Liver (tissue), 9 donors: ENCODE data around the gene WDR82. TPM values are rescaled to one million over a fixed set of nuclear protein-coding genes. Genes with fewer than 3 reads are reported as not detected.

Source experiments
- DNase-seq: peaks from one replicate; pipeline ENCODE4 v3.0.0-alpha.2; 2017; ENCODE audit warnings: low spot score
- H3K27ac ChIP-seq, 2 donors: one replicate each; pipeline ENCODE4 v1.7.0; 2013; ENCODE audit warnings: inconsistent platforms in 2 of 2, low read length in 2 of 2, control low read depth in 1 of 2, low read depth in 1 of 2, mild to moderate bottlenecking in 1 of 2
- H3K27me3 ChIP-seq, 4 donors: one replicate each; pipeline versions ENCODE4 v1.6.1 to v1.7.0; 2013; ENCODE audit warnings: low read length in 3 of 4, inconsistent platforms in 1 of 4, mild to moderate bottlenecking in 1 of 4, moderate library complexity in 1 of 4; ENCODE audit not compliant: control insufficient read depth in 4 of 4, insufficient read depth in 4 of 4
- H3K36me3 ChIP-seq, 4 donors: one replicate each; pipeline versions ENCODE4 v1.6.1 to v1.7.0; 2013; ENCODE audit warnings: low read length in 3 of 4, mild to moderate bottlenecking in 3 of 4, low read depth in 1 of 4, moderate library complexity in 1 of 4; ENCODE audit not compliant: control insufficient read depth in 4 of 4, insufficient read depth in 3 of 4
- H3K4me1 ChIP-seq, 4 donors: one replicate each; pipeline versions ENCODE4 v1.6.1 to v1.7.0; 2013; ENCODE audit warnings: low read length in 3 of 4, mild to moderate bottlenecking in 3 of 4, moderate library complexity in 1 of 4; ENCODE audit not compliant: control insufficient read depth in 4 of 4, insufficient read depth in 4 of 4
- H3K4me3 ChIP-seq, 3 donors: one replicate each; pipeline versions ENCODE4 v1.6.1 to v1.7.0; 2013; ENCODE audit warnings: low read length in 3 of 3, control low read depth in 1 of 3, low read depth in 1 of 3, mild to moderate bottlenecking in 1 of 3
- H3K9ac ChIP-seq, 2 donors: one replicate each; pipeline ENCODE4 v1.7.0; 2013; ENCODE audit warnings: low read length in 2 of 2, mild to moderate bottlenecking in 2 of 2, moderate library complexity in 2 of 2, control low read depth in 1 of 2, low read depth in 1 of 2
- H3K9me3 ChIP-seq, 4 donors: one replicate each; pipeline versions ENCODE4 v1.6.1 to v1.7.0; 2013; ENCODE audit warnings: low read length in 3 of 4; ENCODE audit not compliant: control insufficient read depth in 4 of 4
- EGR1 ChIP-seq, 2 donors: IDR thresholded peaks; 2 replicates each; pipeline ENCODE4 v1.6.1; 2016 to 2018; ENCODE audit warnings: antibody characterized with exemption in 2 of 2, low read depth in 2 of 2
- FOXA1 ChIP-seq: IDR thresholded peaks from 2 replicates; pipeline ENCODE4 v1.6.1; 2016; ENCODE audit warnings: antibody characterized with exemption
- FOXA2 ChIP-seq: IDR thresholded peaks from 2 replicates; pipeline ENCODE4 v1.6.1; 2016; ENCODE audit warnings: antibody characterized with exemption
- GABPA ChIP-seq, 2 donors: IDR thresholded peaks in 1 of 2; conservative IDR thresholded peaks in 1 of 2; 2 replicates each; pipeline ENCODE4 v1.6.1; 2016; ENCODE audit warnings: antibody characterized with exemption in 2 of 2, mild to moderate bottlenecking in 1 of 2, moderate library complexity in 1 of 2
- HNF4A ChIP-seq, 2 donors: conservative IDR thresholded peaks; 2 replicates each; pipeline ENCODE4 v1.6.1; 2016; ENCODE audit warnings: antibody characterized with exemption in 2 of 2, mild to moderate bottlenecking in 2 of 2
- HNF4G ChIP-seq: IDR thresholded peaks from 2 replicates; pipeline ENCODE4 v1.6.1; 2016; ENCODE audit warnings: antibody characterized with exemption
- JUND ChIP-seq, 2 donors: IDR thresholded peaks; 2 replicates each; pipeline ENCODE4 v1.6.1; 2016; ENCODE audit warnings: antibody characterized with exemption in 2 of 2
- NR2F2 ChIP-seq: IDR thresholded peaks from 2 replicates; pipeline ENCODE4 v1.6.1; 2016; ENCODE audit warnings: antibody characterized with exemption
- RXRA ChIP-seq, 2 donors: IDR thresholded peaks; 2 replicates each; pipeline ENCODE4 v1.6.1; 2017 to 2018; ENCODE audit warnings: antibody characterized with exemption in 2 of 2, mild to moderate bottlenecking in 1 of 2
- SP1 ChIP-seq: IDR thresholded peaks from 2 replicates; pipeline ENCODE4 v1.6.1; 2018; ENCODE audit warnings: antibody characterized with exemption, mild to moderate bottlenecking
- TAF1 ChIP-seq: conservative IDR thresholded peaks from 2 replicates; pipeline ENCODE4 v1.6.1; 2016; ENCODE audit warnings: antibody characterized with exemption, mild to moderate bottlenecking
- YY1 ChIP-seq: IDR thresholded peaks from 2 replicates; pipeline ENCODE4 v1.6.1; 2016; ENCODE audit warnings: antibody characterized with exemption, mild to moderate bottlenecking
- WGBS: extraction: QIAGEN DNeasy Blood & Tissue Kit; methylation state at CpG from one replicate; pipeline ENCODE4 v1.1.7; 2013; 5-methylcytosine and 5-hydroxymethylcytosine counted together
- polyA plus RNA-seq, 2 donors: library from polyadenylated mRNA; stranded (reverse) in 1 of 2; unstranded in 1 of 2; fragments of 200-250 nt in 1 of 2; fragments of >200 nt in 1 of 2; fragmentation: Nextera tagmentation in 1 of 2; extraction: Ambion mirVana in 1 of 2; gene quantifications; one replicate each; pipeline versions ENCODE4 v1.2.1 to v1.2.3, GENCODE V29; 2013 to 2015
- total RNA-seq, 2 donors: library from RNA; depleted of rRNA; stranded (reverse); fragments of >200 nt; gene quantifications; one replicate each; pipeline ENCODE4 v1.2.3, GENCODE V29; 2014
- TF ChIP-seq, protein P1 (sequence below): IDR thresholded peaks from 2 replicates; pipeline ENCODE4 v1.6.1; 2016; ENCODE audit warnings: antibody characterized with exemption
- TF ChIP-seq, protein P2 (sequence below): fragments of 150-350 bp; IDR thresholded peaks from 2 replicates; pipeline ENCODE4 v1.5.1; 2017; ENCODE audit warnings: improper control_type of control experiment, low read depth, low read length; ENCODE audit not compliant: missing input control
- TF ChIP-seq, protein P3 (sequence below): IDR thresholded peaks from 2 replicates; pipeline ENCODE4 v1.6.1; 2016; ENCODE audit warnings: antibody characterized with exemption, mild to moderate bottlenecking
- TF ChIP-seq, protein P4 (sequence below): IDR thresholded peaks from 2 replicates; pipeline ENCODE4 v1.6.1; 2016; ENCODE audit warnings: antibody characterized with exemption
- TF ChIP-seq, protein P5 (sequence below): IDR thresholded peaks from 2 replicates; pipeline ENCODE4 v1.6.1; 2016; ENCODE audit warnings: antibody characterized with exemption
- donor health status: healthy.
- donor health status: healthy.
- donor health status: healthy.
- donor health status: healthy.
- donor health status: healthy.

The WDR82 gene
- total and polyA plus RNA-seq, 4 donors, result 4.3 to 44.3 (median 25.5) TPM

DNA sequence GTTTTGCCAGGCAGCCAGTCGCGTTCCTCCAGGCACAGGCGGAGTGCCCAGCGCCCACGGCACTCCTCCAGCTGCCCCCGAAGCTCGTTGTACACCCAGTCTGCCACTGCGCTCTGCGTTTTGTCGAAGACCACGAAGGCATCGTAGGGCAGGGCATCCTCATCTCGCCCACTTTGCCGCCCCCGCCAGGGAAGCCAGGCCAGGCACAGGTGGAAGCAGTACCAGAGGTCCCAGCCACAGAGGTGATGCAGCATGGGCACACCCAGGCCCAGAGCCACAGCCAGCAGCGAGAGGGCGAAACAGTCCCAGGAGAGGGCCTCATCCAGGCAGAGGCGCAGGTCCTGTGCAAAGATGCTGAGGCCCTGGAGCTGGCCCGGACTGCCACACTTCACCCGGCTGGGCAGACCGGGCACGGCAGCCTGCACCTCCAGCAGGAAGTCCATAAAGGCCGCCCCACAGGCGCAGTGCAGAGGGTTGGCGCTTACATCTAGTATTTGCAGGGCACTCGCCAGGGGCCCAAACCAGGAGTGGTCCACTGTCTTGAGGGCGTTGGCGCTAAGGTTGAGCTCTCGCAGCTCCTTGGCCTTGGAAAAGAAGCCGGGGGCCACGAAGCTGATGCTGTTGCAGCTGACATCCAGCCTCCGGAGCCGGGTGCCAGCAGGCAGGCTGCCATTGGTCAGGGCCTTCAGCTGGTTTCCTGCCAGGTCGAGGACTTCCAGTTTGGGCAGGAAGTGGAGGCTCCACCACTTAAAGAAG, 56.7 kb downstream of the WDR82 start (continued):
- TF ChIP-seq, protein P1, sequence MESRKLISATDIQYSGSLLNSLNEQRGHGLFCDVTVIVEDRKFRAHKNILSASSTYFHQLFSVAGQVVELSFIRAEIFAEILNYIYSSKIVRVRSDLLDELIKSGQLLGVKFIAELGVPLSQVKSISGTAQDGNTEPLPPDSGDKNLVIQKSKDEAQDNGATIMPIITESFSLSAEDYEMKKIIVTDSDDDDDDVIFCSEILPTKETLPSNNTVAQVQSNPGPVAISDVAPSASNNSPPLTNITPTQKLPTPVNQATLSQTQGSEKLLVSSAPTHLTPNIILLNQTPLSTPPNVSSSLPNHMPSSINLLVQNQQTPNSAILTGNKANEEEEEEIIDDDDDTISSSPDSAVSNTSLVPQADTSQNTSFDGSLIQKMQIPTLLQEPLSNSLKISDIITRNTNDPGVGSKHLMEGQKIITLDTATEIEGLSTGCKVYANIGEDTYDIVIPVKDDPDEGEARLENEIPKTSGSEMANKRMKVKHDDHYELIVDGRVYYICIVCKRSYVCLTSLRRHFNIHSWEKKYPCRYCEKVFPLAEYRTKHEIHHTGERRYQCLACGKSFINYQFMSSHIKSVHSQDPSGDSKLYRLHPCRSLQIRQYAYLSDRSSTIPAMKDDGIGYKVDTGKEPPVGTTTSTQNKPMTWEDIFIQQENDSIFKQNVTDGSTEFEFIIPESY, result no peak
- TF ChIP-seq, protein P2, sequence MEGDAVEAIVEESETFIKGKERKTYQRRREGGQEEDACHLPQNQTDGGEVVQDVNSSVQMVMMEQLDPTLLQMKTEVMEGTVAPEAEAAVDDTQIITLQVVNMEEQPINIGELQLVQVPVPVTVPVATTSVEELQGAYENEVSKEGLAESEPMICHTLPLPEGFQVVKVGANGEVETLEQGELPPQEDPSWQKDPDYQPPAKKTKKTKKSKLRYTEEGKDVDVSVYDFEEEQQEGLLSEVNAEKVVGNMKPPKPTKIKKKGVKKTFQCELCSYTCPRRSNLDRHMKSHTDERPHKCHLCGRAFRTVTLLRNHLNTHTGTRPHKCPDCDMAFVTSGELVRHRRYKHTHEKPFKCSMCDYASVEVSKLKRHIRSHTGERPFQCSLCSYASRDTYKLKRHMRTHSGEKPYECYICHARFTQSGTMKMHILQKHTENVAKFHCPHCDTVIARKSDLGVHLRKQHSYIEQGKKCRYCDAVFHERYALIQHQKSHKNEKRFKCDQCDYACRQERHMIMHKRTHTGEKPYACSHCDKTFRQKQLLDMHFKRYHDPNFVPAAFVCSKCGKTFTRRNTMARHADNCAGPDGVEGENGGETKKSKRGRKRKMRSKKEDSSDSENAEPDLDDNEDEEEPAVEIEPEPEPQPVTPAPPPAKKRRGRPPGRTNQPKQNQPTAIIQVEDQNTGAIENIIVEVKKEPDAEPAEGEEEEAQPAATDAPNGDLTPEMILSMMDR, result no peak

DNA sequence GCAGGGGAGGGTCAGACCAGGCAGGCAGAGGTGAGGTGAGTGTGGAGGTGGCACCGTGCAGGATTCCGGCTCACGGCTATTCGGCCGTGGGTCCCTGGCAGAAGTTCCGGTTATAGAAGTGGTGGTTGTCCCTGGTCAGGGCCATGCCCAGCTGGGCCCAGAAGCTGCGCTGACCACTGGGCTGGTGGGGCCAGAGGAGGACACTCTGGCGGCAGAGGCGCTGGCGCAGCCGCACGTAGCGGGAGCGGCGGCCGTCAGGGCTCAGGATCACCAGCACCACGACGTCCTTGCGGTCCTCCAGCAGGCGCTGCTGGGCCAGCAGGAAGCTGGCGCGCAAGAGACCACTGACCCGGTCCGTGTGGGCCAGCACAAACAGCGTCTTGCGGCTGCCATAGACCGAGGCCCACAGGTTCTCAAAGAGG, 57.3 kb downstream of the WDR82 start:
- Histone ChIP-seq H3K36me3 (no peaks in the 10 kb centered on the region), H3K4me1 (peaks cover 0 to 16% (median 9%) of the 10 kb centered on the region in 4 donors), H3K27me3 (no peaks in the 10 kb centered on the region), H3K9ac (no peak overlapping the region), H3K9me3 (no peaks in the 10 kb centered on the region), H3K27ac (no peak overlapping the region), H3K4me3 (no peak overlapping the region)
- WGBS, result 97% methylated on average over 27 of the region's 27 CpGs
- TF ChIP-seq HNF4A (conservative IDR thresholded peaks at IDR 0.05) (no peak), NR2F2 (no peak), JUND (IDR thresholded peaks at IDR 0.05) (no peak), SP1 (no peak), YY1 (no peak), RXRA (IDR thresholded peaks at IDR 0.05) (no peak), TAF1 (no peak), HNF4G (no peak), EGR1 (IDR thresholded peaks at IDR 0.05; ENCODE audit: low read depth in 2 of 2) (no peak), FOXA2 (no peak), GABPA (IDR thresholded peaks at IDR 0.05 in 1 of 2, conservative IDR thresholded peaks at IDR 0.05 in 1 of 2) (no peak), FOXA1 (no peak)
- TF ChIP-seq, protein P3, sequence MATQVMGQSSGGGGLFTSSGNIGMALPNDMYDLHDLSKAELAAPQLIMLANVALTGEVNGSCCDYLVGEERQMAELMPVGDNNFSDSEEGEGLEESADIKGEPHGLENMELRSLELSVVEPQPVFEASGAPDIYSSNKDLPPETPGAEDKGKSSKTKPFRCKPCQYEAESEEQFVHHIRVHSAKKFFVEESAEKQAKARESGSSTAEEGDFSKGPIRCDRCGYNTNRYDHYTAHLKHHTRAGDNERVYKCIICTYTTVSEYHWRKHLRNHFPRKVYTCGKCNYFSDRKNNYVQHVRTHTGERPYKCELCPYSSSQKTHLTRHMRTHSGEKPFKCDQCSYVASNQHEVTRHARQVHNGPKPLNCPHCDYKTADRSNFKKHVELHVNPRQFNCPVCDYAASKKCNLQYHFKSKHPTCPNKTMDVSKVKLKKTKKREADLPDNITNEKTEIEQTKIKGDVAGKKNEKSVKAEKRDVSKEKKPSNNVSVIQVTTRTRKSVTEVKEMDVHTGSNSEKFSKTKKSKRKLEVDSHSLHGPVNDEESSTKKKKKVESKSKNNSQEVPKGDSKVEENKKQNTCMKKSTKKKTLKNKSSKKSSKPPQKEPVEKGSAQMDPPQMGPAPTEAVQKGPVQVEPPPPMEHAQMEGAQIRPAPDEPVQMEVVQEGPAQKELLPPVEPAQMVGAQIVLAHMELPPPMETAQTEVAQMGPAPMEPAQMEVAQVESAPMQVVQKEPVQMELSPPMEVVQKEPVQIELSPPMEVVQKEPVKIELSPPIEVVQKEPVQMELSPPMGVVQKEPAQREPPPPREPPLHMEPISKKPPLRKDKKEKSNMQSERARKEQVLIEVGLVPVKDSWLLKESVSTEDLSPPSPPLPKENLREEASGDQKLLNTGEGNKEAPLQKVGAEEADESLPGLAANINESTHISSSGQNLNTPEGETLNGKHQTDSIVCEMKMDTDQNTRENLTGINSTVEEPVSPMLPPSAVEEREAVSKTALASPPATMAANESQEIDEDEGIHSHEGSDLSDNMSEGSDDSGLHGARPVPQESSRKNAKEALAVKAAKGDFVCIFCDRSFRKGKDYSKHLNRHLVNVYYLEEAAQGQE, result no peak
- TF ChIP-seq, protein P4, sequence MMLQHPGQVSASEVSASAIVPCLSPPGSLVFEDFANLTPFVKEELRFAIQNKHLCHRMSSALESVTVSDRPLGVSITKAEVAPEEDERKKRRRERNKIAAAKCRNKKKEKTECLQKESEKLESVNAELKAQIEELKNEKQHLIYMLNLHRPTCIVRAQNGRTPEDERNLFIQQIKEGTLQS, result no peak
- TF ChIP-seq, protein P5, sequence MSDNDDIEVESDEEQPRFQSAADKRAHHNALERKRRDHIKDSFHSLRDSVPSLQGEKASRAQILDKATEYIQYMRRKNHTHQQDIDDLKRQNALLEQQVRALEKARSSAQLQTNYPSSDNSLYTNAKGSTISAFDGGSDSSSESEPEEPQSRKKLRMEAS, result no peak
- TF ChIP-seq, protein P1, result no peak
- TF ChIP-seq, protein P2, result no peak
- no peak for DNase-seq
